Endothelial cell of umbilical vein (primary cell): Measurements from ENCODE around the gene NELFE.

Experiments
- EZH2 ChIP-seq: IDR thresholded peaks from 2 replicates; pipeline ENCODE4 v1.6.1; 2012; ENCODE audit warnings: borderline replicate concordance, low read depth, mild to moderate bottlenecking, moderate library complexity, low read length, inconsistent platforms; ENCODE audit not compliant: severe bottlenecking
- MAX ChIP-seq: IDR thresholded peaks from 2 replicates; pipeline ENCODE4 v1.6.1; 2011; ENCODE audit not compliant: insufficient read depth, insufficient read length
- MYC ChIP-seq: IDR thresholded peaks from one replicate; pipeline ENCODE4 v1.6.1; 2011; ENCODE audit warnings: mild to moderate bottlenecking, low read depth, low read length
- POLR2A ChIP-seq: IDR thresholded peaks from 2 replicates; pipeline ENCODE4 v1.6.1; 2012; ENCODE audit warnings: low read depth, mild to moderate bottlenecking, control low read depth, low read length
- POLR2AphosphoS5 ChIP-seq: IDR thresholded peaks from 2 replicates; pipeline ENCODE4 v1.6.1; 2012; ENCODE audit warnings: low read depth, mild to moderate bottlenecking, control low read depth, low read length, moderate library complexity; ENCODE audit not compliant: insufficient read depth
- TF ChIP-seq, protein P1 (sequence below), 2 donors: IDR thresholded peaks; 1 replicate in 1 of 2; 2 replicates in 1 of 2; pipeline ENCODE4 v1.5.1; 2011; ENCODE audit warnings: low read length in 2 of 2, mild to moderate bottlenecking in 2 of 2, moderate library complexity in 2 of 2, control low read depth in 1 of 2, inconsistent platforms in 1 of 2, low read depth in 1 of 2; ENCODE audit not compliant: insufficient read depth in 1 of 2; ENCODE audit errors: extremely low read depth in 1 of 2

DNA sequence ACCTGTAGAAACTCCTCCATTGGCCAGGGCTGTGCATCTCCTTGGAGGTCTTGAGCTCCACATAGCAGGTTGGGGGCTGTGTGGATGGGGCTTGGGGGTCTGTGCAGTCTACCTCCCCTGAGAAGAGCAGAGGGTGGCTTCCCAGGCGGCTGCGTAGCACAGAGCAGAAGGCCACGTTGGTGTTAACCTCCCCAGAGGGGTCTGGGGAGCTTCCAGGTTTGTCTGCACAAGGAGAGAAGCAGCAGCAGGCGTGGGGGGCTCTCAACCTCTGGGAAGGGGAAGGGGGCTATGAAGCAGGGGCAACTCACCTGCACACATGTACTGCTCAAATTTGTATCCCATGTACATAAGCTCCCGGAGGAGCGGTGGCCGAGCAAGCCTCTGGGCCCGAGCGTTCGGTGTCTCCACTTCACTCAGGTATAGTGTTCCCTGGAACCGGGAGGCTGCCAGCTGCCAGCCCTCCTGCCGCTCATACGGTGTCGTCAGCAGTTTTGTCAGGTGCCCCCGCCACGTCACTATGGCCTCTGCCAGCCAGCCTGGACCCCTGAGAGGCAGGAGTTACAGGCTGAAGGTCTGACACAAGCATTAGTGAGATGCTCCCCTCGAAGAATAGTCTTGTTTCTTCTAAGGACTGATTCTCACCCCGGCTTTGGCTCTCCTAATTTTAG is 12.0 kb upstream of the NELFE start:
- TF ChIP-seq, protein P1, sequence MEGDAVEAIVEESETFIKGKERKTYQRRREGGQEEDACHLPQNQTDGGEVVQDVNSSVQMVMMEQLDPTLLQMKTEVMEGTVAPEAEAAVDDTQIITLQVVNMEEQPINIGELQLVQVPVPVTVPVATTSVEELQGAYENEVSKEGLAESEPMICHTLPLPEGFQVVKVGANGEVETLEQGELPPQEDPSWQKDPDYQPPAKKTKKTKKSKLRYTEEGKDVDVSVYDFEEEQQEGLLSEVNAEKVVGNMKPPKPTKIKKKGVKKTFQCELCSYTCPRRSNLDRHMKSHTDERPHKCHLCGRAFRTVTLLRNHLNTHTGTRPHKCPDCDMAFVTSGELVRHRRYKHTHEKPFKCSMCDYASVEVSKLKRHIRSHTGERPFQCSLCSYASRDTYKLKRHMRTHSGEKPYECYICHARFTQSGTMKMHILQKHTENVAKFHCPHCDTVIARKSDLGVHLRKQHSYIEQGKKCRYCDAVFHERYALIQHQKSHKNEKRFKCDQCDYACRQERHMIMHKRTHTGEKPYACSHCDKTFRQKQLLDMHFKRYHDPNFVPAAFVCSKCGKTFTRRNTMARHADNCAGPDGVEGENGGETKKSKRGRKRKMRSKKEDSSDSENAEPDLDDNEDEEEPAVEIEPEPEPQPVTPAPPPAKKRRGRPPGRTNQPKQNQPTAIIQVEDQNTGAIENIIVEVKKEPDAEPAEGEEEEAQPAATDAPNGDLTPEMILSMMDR (IDR thresholded peaks at IDR 0.05; ENCODE audit: extremely low read depth in 1 of 2, insufficient read depth in 1 of 2, low read depth in 1 of 2, low read length in 2 of 2): no peak
- TF ChIP-seq POLR2AphosphoS5: no peak
- TF ChIP-seq POLR2A: no peak
- no peak for TF ChIP-seq EZH2
- TF ChIP-seq MAX: no peak
- TF ChIP-seq MYC: no peak
